K562 (cell line): ENCODE data around the gene UBA1. TPM values are rescaled to one million over a fixed set of nuclear protein-coding genes. Genes with fewer than 3 reads are reported as not detected.

Source experiments
- ARNT ChIP-seq, 2 experiments: fragments of 450-650 bp; IDR thresholded peaks; 2 replicates each; pipeline ENCODE4 v1.6.1; 2016; ENCODE audit warnings: mild to moderate bottlenecking in 1 of 2
- CBX2 ChIP-seq: fragments of 200-600 bp; sonication (generic); IDR thresholded peaks from one replicate; pipeline ENCODE4 v1.6.1; 2012; ENCODE audit warnings: mild to moderate bottlenecking, low read length, inconsistent platforms; ENCODE audit not compliant: insufficient read depth, poor library complexity, severe bottlenecking
- FOXA3 ChIP-seq, 2 experiments: fragments of 450-650 bp in 1 of 2; sonication (generic) in 1 of 2; formaldehyde crosslinking; IDR thresholded peaks in 1 of 2; conservative IDR thresholded peaks in 1 of 2; 2 replicates each; pipeline versions ENCODE4 v1.4.0 to v1.8.0; 2020 to 2022; ENCODE audit warnings: mild to moderate bottlenecking in 2 of 2, missing genetic modification reagents in 1 of 2
- JUNB ChIP-seq: fragments of 450-650 bp; formaldehyde crosslinking; conservative IDR thresholded peaks from 2 replicates; pipeline ENCODE4 v1.4.0; 2020; ENCODE audit warnings: mild to moderate bottlenecking
- MCM7 ChIP-seq, 2 experiments: fragments of 450-650 bp; IDR thresholded peaks; 2 replicates each; pipeline ENCODE4 v1.6.1; 2016 to 2018
- NBN ChIP-seq: fragments of 450-650 bp; IDR thresholded peaks from 2 replicates; pipeline ENCODE4 v1.6.1; 2016; ENCODE audit warnings: low read depth, mild to moderate bottlenecking
- NCOA6 ChIP-seq: fragments of 450-650 bp; IDR thresholded peaks from 2 replicates; pipeline ENCODE4 v1.6.1; 2017; ENCODE audit warnings: mild to moderate bottlenecking
- NFRKB ChIP-seq: fragments of 450-650 bp; IDR thresholded peaks from 2 replicates; pipeline ENCODE4 v1.6.1; 2016; ENCODE audit warnings: low read depth
- RBM39 ChIP-seq: fragments of 200-400 bp; formaldehyde crosslinking; optimal IDR thresholded peaks from 2 replicates; pipeline ENCODE3; 2018; ENCODE audit warnings: low read depth, low read length
- TBL1XR1 ChIP-seq, 2 experiments: IDR thresholded peaks; 2 replicates each; pipeline ENCODE4 v1.6.1; 2012; ENCODE audit warnings: improper control_type of control experiment in 2 of 2, low read length in 2 of 2, mild to moderate bottlenecking in 1 of 2
- ZC3H11A ChIP-seq: IDR thresholded peaks from 2 replicates; pipeline ENCODE4 v1.6.1; 2012; ENCODE audit warnings: low read depth, low read length, improper control_type of control experiment
- polyA plus RNA-seq, 8 experiments: library from polyadenylated mRNA; depleted of rRNA in 4 of 8; stranded (reverse) in 5 of 8; unstranded in 3 of 8; fragments of >200 nt; fragmentation: Nextera tagmentation in 2 of 8; fragmentation: Illumina TruSeq in 1 of 8; extraction: Ambion mirVana in 2 of 8; extraction: Trizol in 1 of 8; gene quantifications; 2 replicates each; pipeline versions ENCODE4 v1.2.1 to v1.2.3, GENCODE V29; 2011 to 2014; ENCODE audit warnings: inconsistent platforms in 1 of 8, missing spikeins in 1 of 8
- total RNA-seq, 7 experiments: library from RNA; depleted of rRNA in 6 of 7; stranded (reverse); fragments of >200 nt in 6 of 7; fragmentation: Illumina TruSeq in 2 of 7; extraction: Trizol in 2 of 7; gene quantifications; 2 replicates each; pipeline versions ENCODE4 v1.2.1 to v1.2.3, GENCODE V29; 2011 to 2021; ENCODE audit warnings: low replicate concordance in 1 of 7
- TF ChIP-seq, protein P1 (sequence below): fragments of 450-650 bp; IDR thresholded peaks from 2 replicates; pipeline ENCODE4 v1.7.1; 2018; ENCODE audit warnings: mild to moderate bottlenecking, low read depth; ENCODE audit not compliant: partially characterized antibody
- TF ChIP-seq, protein P2 (sequence below): fragments of 200-800 bp; sonication (Bioruptor generic); IDR thresholded peaks from 2 replicates; pipeline ENCODE4 v1.6.1; 2017; ENCODE audit warnings: missing genetic modification characterization, missing compliant biosample characterization
- TF ChIP-seq, protein P3 (sequence below): fragments of 450-650 bp; formaldehyde crosslinking; IDR thresholded peaks from 2 replicates; pipeline ENCODE4 v1.4.0; 2020; ENCODE audit warnings: mild to moderate bottlenecking, moderate library complexity
- TF ChIP-seq, protein P4 (sequence below): fragments of 200-800 bp; sonication (Bioruptor generic); IDR thresholded peaks from 2 replicates; pipeline ENCODE4 v1.6.1; 2017; ENCODE audit warnings: missing genetic modification characterization, missing compliant biosample characterization
- TF ChIP-seq, protein P5 (sequence below): fragments of 250-450 bp; sonication (Bioruptor Pico); IDR thresholded peaks from 2 replicates; pipeline ENCODE4 v1.4.0; 2020
- TF ChIP-seq, protein P6 (sequence below): fragments of 250-450 bp; sonication (Bioruptor Pico); IDR thresholded peaks from 2 replicates; pipeline ENCODE4 v1.8.0; 2022; ENCODE audit warnings: moderate library complexity, mild to moderate bottlenecking, inconsistent platforms

UBA1 gene
- total and polyA plus RNA-seq, 9 of the 15 experiments (the other 6 are each of a cell fraction or from before 2014, with no cell fraction given), result 32.0 to 174 (median 93.6) TPM

DNA sequence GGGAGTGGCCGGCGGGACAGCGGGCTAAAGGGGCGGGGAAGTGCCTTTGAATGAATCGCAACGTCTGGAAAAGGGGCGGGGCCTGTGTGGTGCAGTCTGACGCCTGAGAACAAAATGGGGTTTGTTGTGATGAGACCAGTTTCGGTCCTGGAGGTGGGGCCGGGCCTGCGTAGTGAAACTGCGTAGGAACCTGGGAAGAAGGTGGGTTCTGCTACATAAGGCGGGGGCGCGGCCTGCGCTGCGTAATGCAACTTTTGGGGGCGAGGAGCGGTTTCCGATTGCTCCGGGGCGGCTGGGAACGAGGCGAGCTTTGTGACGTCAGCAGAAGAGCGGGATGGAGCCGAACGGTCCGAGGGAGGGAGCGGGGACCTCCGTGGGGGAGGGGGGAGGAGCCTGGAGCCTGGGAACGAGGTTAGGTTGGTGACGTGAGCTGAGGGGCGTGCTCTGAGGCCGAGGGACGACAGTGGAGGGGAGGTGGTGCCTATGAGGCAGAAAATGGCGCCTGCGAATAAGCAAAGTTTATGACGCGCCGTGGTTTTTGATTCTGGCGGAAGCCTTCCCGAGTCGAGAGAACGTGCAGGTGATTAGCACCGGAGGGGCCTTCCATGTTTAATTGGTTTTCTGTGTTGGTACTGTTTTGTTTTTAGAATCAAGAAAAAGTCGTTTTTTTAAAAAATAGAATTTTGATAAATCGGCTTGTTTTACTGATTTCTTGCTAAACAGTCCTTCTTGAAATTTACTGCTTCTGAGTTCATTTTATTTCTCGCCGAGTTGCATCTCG lies 39.9 kb downstream of the UBA1 start (continued):
- TF ChIP-seq, protein P1, sequence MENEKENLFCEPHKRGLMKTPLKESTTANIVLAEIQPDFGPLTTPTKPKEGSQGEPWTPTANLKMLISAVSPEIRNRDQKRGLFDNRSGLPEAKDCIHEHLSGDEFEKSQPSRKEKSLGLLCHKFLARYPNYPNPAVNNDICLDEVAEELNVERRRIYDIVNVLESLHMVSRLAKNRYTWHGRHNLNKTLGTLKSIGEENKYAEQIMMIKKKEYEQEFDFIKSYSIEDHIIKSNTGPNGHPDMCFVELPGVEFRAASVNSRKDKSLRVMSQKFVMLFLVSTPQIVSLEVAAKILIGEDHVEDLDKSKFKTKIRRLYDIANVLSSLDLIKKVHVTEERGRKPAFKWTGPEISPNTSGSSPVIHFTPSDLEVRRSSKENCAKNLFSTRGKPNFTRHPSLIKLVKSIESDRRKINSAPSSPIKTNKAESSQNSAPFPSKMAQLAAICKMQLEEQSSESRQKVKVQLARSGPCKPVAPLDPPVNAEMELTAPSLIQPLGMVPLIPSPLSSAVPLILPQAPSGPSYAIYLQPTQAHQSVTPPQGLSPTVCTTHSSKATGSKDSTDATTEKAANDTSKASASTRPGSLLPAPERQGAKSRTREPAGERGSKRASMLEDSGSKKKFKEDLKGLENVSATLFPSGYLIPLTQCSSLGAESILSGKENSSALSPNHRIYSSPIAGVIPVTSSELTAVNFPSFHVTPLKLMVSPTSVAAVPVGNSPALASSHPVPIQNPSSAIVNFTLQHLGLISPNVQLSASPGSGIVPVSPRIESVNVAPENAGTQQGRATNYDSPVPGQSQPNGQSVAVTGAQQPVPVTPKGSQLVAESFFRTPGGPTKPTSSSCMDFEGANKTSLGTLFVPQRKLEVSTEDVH, result no peak
- TF ChIP-seq TBL1XR1 (IDR thresholded peaks at IDR 0.05; ENCODE audit: low read length in 2 of 2) (peak in 1 of 2 experiments; percentile 37; a peak in 2 of 4 replicates), NCOA6 (no peak), NBN (peak; percentile 31; the same call in 1 of the 2 replicates), NFRKB (peak; percentile 76; the same call in 1 of the 2 replicates), JUNB (CRISPR knock-in tag) (no peak), MCM7 (IDR thresholded peaks at IDR 0.05) (no peak), ZC3H11A (no peak), ARNT (IDR thresholded peaks at IDR 0.05) (no peak), RBM39 (no peak), FOXA3 (CRISPR knock-in tag; conservative IDR thresholded peaks at IDR 0.05 in 1 of 2, IDR thresholded peaks at IDR 0.05 in 1 of 2) (no peak), CBX2 (no peak)
- TF ChIP-seq, protein P2, sequence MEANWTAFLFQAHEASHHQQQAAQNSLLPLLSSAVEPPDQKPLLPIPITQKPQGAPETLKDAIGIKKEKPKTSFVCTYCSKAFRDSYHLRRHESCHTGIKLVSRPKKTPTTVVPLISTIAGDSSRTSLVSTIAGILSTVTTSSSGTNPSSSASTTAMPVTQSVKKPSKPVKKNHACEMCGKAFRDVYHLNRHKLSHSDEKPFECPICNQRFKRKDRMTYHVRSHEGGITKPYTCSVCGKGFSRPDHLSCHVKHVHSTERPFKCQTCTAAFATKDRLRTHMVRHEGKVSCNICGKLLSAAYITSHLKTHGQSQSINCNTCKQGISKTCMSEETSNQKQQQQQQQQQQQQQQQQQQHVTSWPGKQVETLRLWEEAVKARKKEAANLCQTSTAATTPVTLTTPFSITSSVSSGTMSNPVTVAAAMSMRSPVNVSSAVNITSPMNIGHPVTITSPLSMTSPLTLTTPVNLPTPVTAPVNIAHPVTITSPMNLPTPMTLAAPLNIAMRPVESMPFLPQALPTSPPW (CRISPR knock-in tag), result peak; percentile 73
- TF ChIP-seq, protein P3, sequence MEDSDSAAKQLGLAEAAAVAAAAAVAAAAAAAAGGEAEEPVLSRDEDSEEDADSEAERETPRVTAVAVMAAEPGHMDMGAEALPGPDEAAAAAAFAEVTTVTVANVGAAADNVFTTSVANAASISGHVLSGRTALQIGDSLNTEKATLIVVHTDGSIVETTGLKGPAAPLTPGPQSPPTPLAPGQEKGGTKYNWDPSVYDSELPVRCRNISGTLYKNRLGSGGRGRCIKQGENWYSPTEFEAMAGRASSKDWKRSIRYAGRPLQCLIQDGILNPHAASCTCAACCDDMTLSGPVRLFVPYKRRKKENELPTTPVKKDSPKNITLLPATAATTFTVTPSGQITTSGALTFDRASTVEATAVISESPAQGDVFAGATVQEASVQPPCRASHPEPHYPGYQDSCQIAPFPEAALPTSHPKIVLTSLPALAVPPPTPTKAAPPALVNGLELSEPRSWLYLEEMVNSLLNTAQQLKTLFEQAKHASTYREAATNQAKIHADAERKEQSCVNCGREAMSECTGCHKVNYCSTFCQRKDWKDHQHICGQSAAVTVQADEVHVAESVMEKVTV (CRISPR knock-in tag), result no peak
- TF ChIP-seq, protein P4, sequence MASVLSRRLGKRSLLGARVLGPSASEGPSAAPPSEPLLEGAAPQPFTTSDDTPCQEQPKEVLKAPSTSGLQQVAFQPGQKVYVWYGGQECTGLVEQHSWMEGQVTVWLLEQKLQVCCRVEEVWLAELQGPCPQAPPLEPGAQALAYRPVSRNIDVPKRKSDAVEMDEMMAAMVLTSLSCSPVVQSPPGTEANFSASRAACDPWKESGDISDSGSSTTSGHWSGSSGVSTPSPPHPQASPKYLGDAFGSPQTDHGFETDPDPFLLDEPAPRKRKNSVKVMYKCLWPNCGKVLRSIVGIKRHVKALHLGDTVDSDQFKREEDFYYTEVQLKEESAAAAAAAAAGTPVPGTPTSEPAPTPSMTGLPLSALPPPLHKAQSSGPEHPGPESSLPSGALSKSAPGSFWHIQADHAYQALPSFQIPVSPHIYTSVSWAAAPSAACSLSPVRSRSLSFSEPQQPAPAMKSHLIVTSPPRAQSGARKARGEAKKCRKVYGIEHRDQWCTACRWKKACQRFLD (CRISPR knock-in tag), result no peak; the same call in 1 of the 2 replicates
- TF ChIP-seq, protein P5, sequence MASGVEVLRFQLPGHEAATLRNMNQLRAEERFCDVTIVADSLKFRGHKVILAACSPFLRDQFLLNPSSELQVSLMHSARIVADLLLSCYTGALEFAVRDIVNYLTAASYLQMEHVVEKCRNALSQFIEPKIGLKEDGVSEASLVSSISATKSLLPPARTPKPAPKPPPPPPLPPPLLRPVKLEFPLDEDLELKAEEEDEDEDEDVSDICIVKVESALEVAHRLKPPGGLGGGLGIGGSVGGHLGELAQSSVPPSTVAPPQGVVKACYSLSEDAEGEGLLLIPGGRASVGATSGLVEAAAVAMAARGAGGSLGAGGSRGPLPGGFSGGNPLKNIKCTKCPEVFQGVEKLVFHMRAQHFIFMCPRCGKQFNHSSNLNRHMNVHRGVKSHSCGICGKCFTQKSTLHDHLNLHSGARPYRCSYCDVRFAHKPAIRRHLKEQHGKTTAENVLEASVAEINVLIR, result peak; percentile 36; the same call in 1 of the 2 replicates
- TF ChIP-seq, protein P6, sequence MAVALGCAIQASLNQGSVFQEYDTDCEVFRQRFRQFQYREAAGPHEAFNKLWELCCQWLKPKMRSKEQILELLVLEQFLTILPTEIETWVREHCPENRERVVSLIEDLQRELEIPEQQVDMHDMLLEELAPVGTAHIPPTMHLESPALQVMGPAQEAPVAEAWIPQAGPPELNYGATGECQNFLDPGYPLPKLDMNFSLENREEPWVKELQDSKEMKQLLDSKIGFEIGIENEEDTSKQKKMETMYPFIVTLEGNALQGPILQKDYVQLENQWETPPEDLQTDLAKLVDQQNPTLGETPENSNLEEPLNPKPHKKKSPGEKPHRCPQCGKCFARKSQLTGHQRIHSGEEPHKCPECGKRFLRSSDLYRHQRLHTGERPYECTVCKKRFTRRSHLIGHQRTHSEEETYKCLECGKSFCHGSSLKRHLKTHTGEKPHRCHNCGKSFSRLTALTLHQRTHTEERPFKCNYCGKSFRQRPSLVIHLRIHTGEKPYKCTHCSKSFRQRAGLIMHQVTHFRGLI, result no peak
